H1 (cell line): ENCODE measurements around the gene NFATC1. TPM values are rescaled to one million over a fixed set of nuclear protein-coding genes. Genes with fewer than 3 reads are reported as not detected.

Source experiments
- CTCF ChIA-PET: fragments of 300-600 bp; sonication (Branson Sonifier 250); formaldehyde crosslinking; loops from one replicate; lab custom pipeline; 2021; ENCODE audit not compliant: partially characterized antibody; lab: Charles Lee
- POLR2A ChIA-PET: fragments of 300-600 bp; sonication (Branson Sonifier 250); formaldehyde crosslinking; loops from one replicate; lab custom pipeline; 2021; ENCODE audit warnings: inconsistent platforms; ENCODE audit not compliant: partially characterized antibody; lab: Charles Lee
- DNase-seq, 2 experiments: peaks; one replicate each; pipeline versions ENCODE4 v3.0.0 to v3.0.0-alpha.2; 2010 to 2022; ENCODE audit warnings: low spot score in 2 of 2, low read depth in 1 of 2, mixed read lengths in 1 of 2
- FAIRE-seq: peaks from 2 replicates; lab custom pipeline; 2011; peaks lifted over from hg19 to GRCh38; lab: Jason Lieb, UNC
- H2AFZ ChIP-seq: 2 replicates; pipeline ENCODE4 v1.8.1; 2012; ENCODE audit warnings: low read length, inconsistent platforms
- H2AK5ac ChIP-seq: 2 replicates; pipeline ENCODE4 v1.6.1; 2013; ENCODE audit warnings: low read depth, low read length
- H2BK120ac ChIP-seq: replicated peaks from 2 replicates; pipeline ENCODE3; 2013; ENCODE audit warnings: low read depth, low read length, inconsistent platforms
- H2BK12ac ChIP-seq: 2 replicates; pipeline ENCODE4 v1.6.1; 2013; ENCODE audit warnings: low read depth, low read length
- H2BK15ac ChIP-seq: 2 replicates; pipeline ENCODE4 v1.6.1; 2013; ENCODE audit warnings: low read length
- H2BK20ac ChIP-seq: 2 replicates; pipeline ENCODE4 v1.6.1; 2013; ENCODE audit warnings: low read length
- H2BK5ac ChIP-seq: 2 replicates; pipeline ENCODE4 v1.6.1; 2013; ENCODE audit warnings: low read depth, low read length
- H3K14ac ChIP-seq: 2 replicates; pipeline ENCODE4 v1.6.1; 2013; ENCODE audit warnings: inconsistent platforms; ENCODE audit not compliant: insufficient read length
- H3K18ac ChIP-seq: 2 replicates; pipeline ENCODE4 v1.6.1; 2013; ENCODE audit warnings: low read length; ENCODE audit errors: extremely low read depth
- H3K23ac ChIP-seq: 2 replicates; pipeline ENCODE4 v1.6.1; 2013; ENCODE audit warnings: inconsistent platforms; ENCODE audit not compliant: insufficient read length
- H3K23me2 ChIP-seq: 2 replicates; pipeline ENCODE4 v1.6.1; 2013; ENCODE audit warnings: low read depth, low read length
- H3K27ac ChIP-seq: 2 replicates; pipeline ENCODE4 v1.6.1; 2011; ENCODE audit warnings: low read depth, low read length, inconsistent platforms
- H3K27me3 ChIP-seq, 4 experiments: replicated peaks in 1 of 4; 1 replicate in 1 of 4; 2 replicates in 3 of 4; pipeline versions ENCODE4 v1.6.1 to v1.8.1; 2011 to 2013; ENCODE audit warnings: low read length in 3 of 4, mild to moderate bottlenecking in 3 of 4, inconsistent platforms in 2 of 4, mixed read lengths in 2 of 4, moderate library complexity in 1 of 4; ENCODE audit not compliant: control insufficient read depth in 3 of 4, insufficient read depth in 3 of 4; ENCODE audit errors: extremely low read depth in 1 of 4
- H3K36me3 ChIP-seq, 4 experiments: 2 replicates each; pipeline versions ENCODE4 v1.6.1 to v1.8.1; 2011 to 2013; ENCODE audit warnings: mild to moderate bottlenecking in 4 of 4, low read length in 3 of 4, moderate library complexity in 2 of 4, control low read depth in 1 of 4, inconsistent platforms in 1 of 4; ENCODE audit not compliant: insufficient read depth in 4 of 4, control insufficient read depth in 2 of 4
- H3K4ac ChIP-seq: replicated peaks from 2 replicates; pipeline ENCODE3; 2013; ENCODE audit warnings: low read length, low read depth, mixed read lengths, inconsistent platforms; ENCODE audit not compliant: insufficient read length
- H3K4me1 ChIP-seq, 4 experiments: replicated peaks in 1 of 4; 1 replicate in 1 of 4; 2 replicates in 3 of 4; pipeline versions ENCODE4 v1.6.1 to v1.8.1; 2011 to 2013; ENCODE audit warnings: low read length in 3 of 4, inconsistent platforms in 2 of 4, mixed read lengths in 1 of 4; ENCODE audit not compliant: insufficient read depth in 4 of 4, control insufficient read depth in 3 of 4
- H3K4me2 ChIP-seq, 2 experiments: 2 replicates each; pipeline versions ENCODE4 v1.6.1 to v1.8.1; 2011 to 2013; ENCODE audit warnings: low read depth in 2 of 2, low read length in 2 of 2, control low read depth in 1 of 2, inconsistent platforms in 1 of 2, mild to moderate bottlenecking in 1 of 2; ENCODE audit not compliant: insufficient read depth in 1 of 2
- H3K4me3 ChIP-seq, 4 experiments: fragments of 200-600, 300-600 bp in 1 of 4; sonication (generic), shearing (Covaris generic), sonication (Bioruptor Twin) in 1 of 4; 2 replicates each; pipeline versions ENCODE4 v1.5.1 to v1.8.1; 2011 to 2016; ENCODE audit warnings: low read length in 4 of 4, low read depth in 3 of 4, control low read depth in 2 of 4, inconsistent platforms in 2 of 4, mild to moderate bottlenecking in 2 of 4, mixed read lengths in 1 of 4, moderate library complexity in 1 of 4; ENCODE audit not compliant: insufficient read depth in 2 of 4; ENCODE audit errors: extremely low read depth in 1 of 4
- H3K56ac ChIP-seq: replicated peaks from 2 replicates; pipeline ENCODE3; 2013; ENCODE audit warnings: low read depth, mild to moderate bottlenecking, mixed read lengths, low read length, inconsistent platforms; ENCODE audit not compliant: insufficient read length
- H3K79me1 ChIP-seq: 2 replicates; pipeline ENCODE4 v1.6.1; 2013; ENCODE audit warnings: low read depth, low read length, control low read depth
- H3K79me2 ChIP-seq, 2 experiments: 2 replicates each; pipeline versions ENCODE4 v1.6.1 to v1.8.1; 2012 to 2013; ENCODE audit warnings: low read length in 2 of 2, mild to moderate bottlenecking in 2 of 2, inconsistent platforms in 1 of 2; ENCODE audit not compliant: insufficient read depth in 2 of 2, control insufficient read depth in 1 of 2
- H3K9ac ChIP-seq, 4 experiments: replicated peaks in 1 of 4; 1 replicate in 1 of 4; 2 replicates in 3 of 4; pipeline versions ENCODE4 v1.6.1 to v1.8.1; 2011 to 2013; ENCODE audit warnings: low read depth in 3 of 4, low read length in 3 of 4, control low read depth in 2 of 4, mild to moderate bottlenecking in 2 of 4, moderate library complexity in 2 of 4, inconsistent platforms in 1 of 4; ENCODE audit errors: extremely low read depth in 1 of 4
- H3K9me3 ChIP-seq, 2 experiments: 2 replicates each; pipeline versions ENCODE4 v1.6.1 to v1.8.1; 2012 to 2013; ENCODE audit warnings: mild to moderate bottlenecking in 2 of 2, moderate library complexity in 2 of 2, control low read depth in 1 of 2, inconsistent platforms in 1 of 2, low read depth in 1 of 2, low read length in 1 of 2, mixed read lengths in 1 of 2; ENCODE audit not compliant: insufficient read depth in 2 of 2
- H4K20me1 ChIP-seq, 2 experiments: replicated peaks in 1 of 2; 2 replicates each; pipeline versions ENCODE3 to v1.8.1; 2011 to 2013; ENCODE audit warnings: inconsistent platforms in 2 of 2, low read length in 2 of 2, mild to moderate bottlenecking in 1 of 2; ENCODE audit not compliant: insufficient read depth in 2 of 2, control insufficient read depth in 1 of 2
- H4K5ac ChIP-seq: 2 replicates; pipeline ENCODE4 v1.6.1; 2013; ENCODE audit warnings: low read length, low read depth, mixed read lengths, inconsistent platforms; ENCODE audit not compliant: insufficient read length
- H4K8ac ChIP-seq: 2 replicates; pipeline ENCODE4 v1.8.0; 2013; ENCODE audit warnings: mild to moderate bottlenecking, moderate library complexity, low read length, inconsistent platforms; ENCODE audit not compliant: insufficient read depth; ENCODE audit errors: extremely low read depth
- H4K91ac ChIP-seq: replicated peaks from 2 replicates; pipeline ENCODE3; 2013; ENCODE audit warnings: low read length, mixed read lengths, inconsistent platforms; ENCODE audit not compliant: insufficient read length
- GTF2F1 ChIP-seq: IDR thresholded peaks from 2 replicates; pipeline ENCODE4 v1.6.1; 2012; ENCODE audit warnings: low read depth, low read length, improper control_type of control experiment, borderline replicate concordance
- JUND ChIP-seq: IDR thresholded peaks from 2 replicates; pipeline ENCODE4 v1.6.1; 2011; ENCODE audit warnings: mild to moderate bottlenecking, improper control_type of control experiment, low read length
- MAX ChIP-seq: IDR thresholded peaks from 2 replicates; pipeline ENCODE4 v1.6.1; 2012; ENCODE audit warnings: inconsistent platforms
- SIRT6 ChIP-seq: IDR thresholded peaks from one replicate; pipeline ENCODE4 v1.7.1; 2012; ENCODE audit warnings: low read length, inconsistent platforms
- SP4 ChIP-seq: IDR thresholded peaks from 2 replicates; pipeline ENCODE4 v1.6.1; 2012; ENCODE audit warnings: low read length, inconsistent platforms
- SUZ12 ChIP-seq: fragments of 200-600 bp; sonication (generic); IDR thresholded peaks from 2 replicates; pipeline ENCODE4 v1.6.1; 2012; ENCODE audit warnings: mild to moderate bottlenecking, inconsistent platforms, low read length, moderate library complexity, mixed read lengths
- WGBS, 2 experiments: shearing (Covaris generic) in 1 of 2; methylation state at CpG; one replicate each; pipeline versions ENCODE4 v1.1.6 to v1.1.7; 2013 to 2015; ENCODE audit warnings: low lambda C conversion rate in 2 of 2, mixed read lengths in 2 of 2, inconsistent platforms in 1 of 2, low coverage in 1 of 2, missing lambda C conversion rate in 1 of 2; ENCODE audit not compliant: insufficient replicate concordance in 2 of 2, insufficient coverage in 1 of 2, insufficient read length in 1 of 2; ENCODE audit errors: extremely low coverage in 1 of 2, missing lambda C conversion rate in 1 of 2; 5-methylcytosine and 5-hydroxymethylcytosine counted together
- polyA plus RNA-seq, 7 experiments: library from polyadenylated mRNA; depleted of rRNA in 3 of 7; stranded (reverse) in 5 of 7; unstranded in 2 of 7; fragments of >200 nt in 5 of 7; fragments of 200-250 nt in 2 of 7; gene quantifications; 1 replicate in 5 of 7; 2 replicates in 1 of 7; 4 replicates in 1 of 7; pipeline versions ENCODE4 v1.2.1 to v1.2.3, GENCODE V29; 2011 to 2013; ENCODE audit warnings: missing spikeins in 2 of 7, mixed read lengths in 2 of 7
- total RNA-seq: library from RNA; stranded (reverse); fragmentation: NEBNext Ultra II Directional; extraction: Animal tissue kit (Norgen Biotek cat#: 25700); gene quantifications from 2 replicates; pipeline ENCODE4 v1.2.1, GENCODE V29; 2021

The NFATC1 gene
- total and polyA plus RNA-seq, 2 of the 8 experiments (the other 6 are each of a cell fraction or from before 2014, with no cell fraction given) = 2.0 to 6.6 TPM

- DNase-seq (no peak), FAIRE-seq (no peak)
- no peak overlapping the region for H3K9ac ChIP-seq
- H4K20me1 ChIP-seq = no peaks in the 10 kb centered on the region
- H3K4me2 ChIP-seq = no peak overlapping the region
- H3K79me1 ChIP-seq = no peaks in the 10 kb centered on the region
- H3K14ac ChIP-seq = no peak overlapping the region
- H3K23ac ChIP-seq = no peak overlapping the region
- H4K5ac ChIP-seq = no peak overlapping the region
- no peaks in the 10 kb centered on the region for H3K36me3 ChIP-seq
- H3K27ac ChIP-seq = no peak overlapping the region
- ChIA-PET CTCF (interaction anchor here (0.9 to 1.6 kb wide), 4 partner anchors 9 to 119 kb away, joined by 3 to 4 read pairs (median 3); no protein-coding TSS in a partner anchor), POLR2A (no interaction called here)
- no peak overlapping the region for H4K8ac ChIP-seq
- no peak overlapping the region for H3K18ac ChIP-seq
- no peak overlapping the region for H2BK120ac ChIP-seq
- WGBS, 2 experiments = 94% methylated on average over 37 of the region's 37 CpGs; no CpG with 5 or more reads in 1 of the 2 experiments
- H3K4me3 ChIP-seq = no peak overlapping the region
- no peak overlapping the region for H3K56ac ChIP-seq
- no peaks in the 10 kb centered on the region for H3K4me1 ChIP-seq
- H2BK12ac ChIP-seq = no peak overlapping the region
- H2BK5ac ChIP-seq = no peak overlapping the region
- H3K9me3 ChIP-seq = peaks cover 0 to 10% of the 10 kb centered on the region in 2 experiments; a peak in 2 of 4 replicates
- no peak overlapping the region for H3K4ac ChIP-seq
- no peaks in the 10 kb centered on the region for H3K79me2 ChIP-seq
- no peaks in the 10 kb centered on the region for H3K27me3 ChIP-seq
- H3K23me2 ChIP-seq = no peaks in the 10 kb centered on the region
- no peak overlapping the region for H4K91ac ChIP-seq
- H2BK15ac ChIP-seq = no peak overlapping the region
- TF ChIP-seq SUZ12 (no peak), JUND (no peak), SIRT6 (no peak), GTF2F1 (no peak), SP4 (no peak), MAX (no peak)
- H2BK20ac ChIP-seq = no peak overlapping the region
- H2AFZ ChIP-seq = no peak overlapping the region
- H2AK5ac ChIP-seq = no peak overlapping the region; the same call in 1 of the 2 replicates
These were observed 99.9 kb downstream of the NFATC1 start for GRCh38 chr18:79495591-79496071.
